Measurements from ENCODE around the gene ARVCF. TPM values are rescaled to one million over a fixed set of nuclear protein-coding genes. Genes with fewer than 3 reads are reported as not detected.
A peak's percentile ranks its signal among the peaks of the same experiment; 100 is the strongest.

ARVCF gene
- total RNA-seq, 1 donor from 2014 or later = 109 TPM

DNA sequence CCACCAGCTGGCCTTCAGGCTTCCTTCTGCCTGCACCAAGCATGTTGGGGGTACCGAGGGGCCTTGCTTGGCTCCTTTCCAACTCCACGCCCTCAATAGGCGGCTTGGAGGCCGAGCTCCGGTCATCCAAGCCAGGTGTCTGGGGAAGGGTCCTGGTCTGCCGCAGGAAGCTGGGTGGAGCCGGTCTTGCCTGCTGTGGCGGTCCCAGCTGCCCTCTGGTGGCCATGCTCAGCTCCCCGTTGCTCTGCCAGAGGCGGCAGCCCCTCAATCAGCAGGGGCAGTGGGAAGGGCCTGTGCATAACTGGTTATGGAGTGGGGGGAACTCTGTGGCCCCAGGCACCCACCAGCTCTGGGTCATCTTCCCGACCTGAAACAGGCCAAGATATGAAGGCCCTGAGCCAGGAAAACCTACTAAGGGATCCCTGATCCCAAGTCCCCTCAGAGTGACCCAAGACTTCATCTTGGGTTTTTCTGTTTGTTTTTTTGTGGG, 3.2 kb downstream of the ARVCF start:
- no peak overlapping the region for H3K4me3 ChIP-seq (ENCODE audit: low read depth, low read length)
- DNase-seq (ENCODE audit: low read depth) = no peak
- TF ChIP-seq, protein P1, sequence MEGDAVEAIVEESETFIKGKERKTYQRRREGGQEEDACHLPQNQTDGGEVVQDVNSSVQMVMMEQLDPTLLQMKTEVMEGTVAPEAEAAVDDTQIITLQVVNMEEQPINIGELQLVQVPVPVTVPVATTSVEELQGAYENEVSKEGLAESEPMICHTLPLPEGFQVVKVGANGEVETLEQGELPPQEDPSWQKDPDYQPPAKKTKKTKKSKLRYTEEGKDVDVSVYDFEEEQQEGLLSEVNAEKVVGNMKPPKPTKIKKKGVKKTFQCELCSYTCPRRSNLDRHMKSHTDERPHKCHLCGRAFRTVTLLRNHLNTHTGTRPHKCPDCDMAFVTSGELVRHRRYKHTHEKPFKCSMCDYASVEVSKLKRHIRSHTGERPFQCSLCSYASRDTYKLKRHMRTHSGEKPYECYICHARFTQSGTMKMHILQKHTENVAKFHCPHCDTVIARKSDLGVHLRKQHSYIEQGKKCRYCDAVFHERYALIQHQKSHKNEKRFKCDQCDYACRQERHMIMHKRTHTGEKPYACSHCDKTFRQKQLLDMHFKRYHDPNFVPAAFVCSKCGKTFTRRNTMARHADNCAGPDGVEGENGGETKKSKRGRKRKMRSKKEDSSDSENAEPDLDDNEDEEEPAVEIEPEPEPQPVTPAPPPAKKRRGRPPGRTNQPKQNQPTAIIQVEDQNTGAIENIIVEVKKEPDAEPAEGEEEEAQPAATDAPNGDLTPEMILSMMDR (conservative IDR thresholded peaks at IDR 0.05; ENCODE audit: low read depth, low read length) = peak; percentile 76

DNA sequence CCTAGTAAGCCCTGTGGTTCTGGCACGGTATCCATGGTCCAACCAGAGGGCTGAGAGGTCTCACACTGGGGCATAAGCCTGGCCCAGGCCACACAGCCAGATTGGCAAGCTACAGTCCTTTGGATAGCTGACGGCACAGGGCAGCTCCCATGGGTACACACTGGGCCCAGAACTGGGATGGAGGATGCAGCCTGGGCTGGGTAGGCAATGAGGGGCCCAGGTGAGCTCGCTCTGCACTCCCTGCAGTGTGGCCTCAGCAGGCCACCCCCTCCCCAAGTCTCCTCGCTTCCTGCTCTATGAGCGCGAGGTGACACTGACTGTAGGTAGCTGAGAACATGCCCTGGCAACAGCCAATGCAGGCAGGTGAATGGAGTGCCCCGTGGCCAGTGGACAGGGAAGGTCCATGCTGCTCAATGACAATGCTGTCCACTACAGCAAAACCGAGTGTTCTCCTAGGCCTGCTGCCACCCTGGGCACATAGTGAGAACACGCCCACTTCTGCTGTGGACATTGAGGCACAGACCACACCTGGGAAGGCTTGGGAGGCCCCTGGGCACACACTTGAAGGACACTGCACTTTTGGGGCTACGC, 3.8 kb downstream of the ARVCF start:
- TF ChIP-seq, protein P1 (conservative IDR thresholded peaks at IDR 0.05; ENCODE audit: low read depth, low read length) = no peak
- DNase-seq (ENCODE audit: low read depth) = no peak
- H3K4me3 ChIP-seq (ENCODE audit: low read depth, low read length) = no peak overlapping the region

DNA sequence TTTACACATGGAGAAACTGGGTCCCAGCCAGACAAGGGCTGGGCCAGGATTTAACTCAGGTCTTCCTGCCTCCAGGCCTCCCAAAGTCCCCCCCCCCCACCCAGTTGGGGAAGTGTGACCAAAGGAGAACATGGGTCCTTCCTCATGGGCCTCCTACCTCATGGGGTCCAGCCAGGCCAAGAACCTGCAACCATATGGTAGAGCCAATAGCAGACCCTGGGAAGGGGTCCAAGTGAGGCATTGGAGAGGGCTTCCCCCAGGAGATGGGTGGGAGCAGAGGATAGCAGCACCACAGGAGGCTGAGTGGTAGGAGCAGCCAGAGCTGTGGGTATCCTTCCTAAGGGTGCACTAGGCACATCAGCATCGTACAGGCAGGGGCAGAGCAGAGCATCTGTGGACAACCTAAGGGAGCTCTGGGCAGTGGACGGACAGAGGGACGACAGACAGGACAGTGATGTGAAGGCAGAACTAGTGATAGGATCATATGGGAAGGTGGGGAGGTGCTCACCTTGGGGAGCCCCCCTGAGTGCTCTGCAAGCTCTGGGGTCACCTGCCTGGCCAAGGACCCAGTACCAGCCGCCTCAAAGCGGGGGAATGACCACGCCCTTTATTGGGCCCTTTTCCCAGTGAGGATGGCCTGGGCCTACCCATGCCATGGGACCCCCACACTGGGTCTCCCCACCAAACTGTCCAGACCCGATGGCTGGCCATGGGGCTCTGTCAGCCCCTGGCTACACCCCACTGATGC, 4.5 kb downstream of the ARVCF start:
- H3K4me3 ChIP-seq (ENCODE audit: low read depth, low read length) = no peak overlapping the region
- TF ChIP-seq, protein P1 (conservative IDR thresholded peaks at IDR 0.05; ENCODE audit: low read depth, low read length) = no peak
- no peak for DNase-seq (ENCODE audit: low read depth)

DNA sequence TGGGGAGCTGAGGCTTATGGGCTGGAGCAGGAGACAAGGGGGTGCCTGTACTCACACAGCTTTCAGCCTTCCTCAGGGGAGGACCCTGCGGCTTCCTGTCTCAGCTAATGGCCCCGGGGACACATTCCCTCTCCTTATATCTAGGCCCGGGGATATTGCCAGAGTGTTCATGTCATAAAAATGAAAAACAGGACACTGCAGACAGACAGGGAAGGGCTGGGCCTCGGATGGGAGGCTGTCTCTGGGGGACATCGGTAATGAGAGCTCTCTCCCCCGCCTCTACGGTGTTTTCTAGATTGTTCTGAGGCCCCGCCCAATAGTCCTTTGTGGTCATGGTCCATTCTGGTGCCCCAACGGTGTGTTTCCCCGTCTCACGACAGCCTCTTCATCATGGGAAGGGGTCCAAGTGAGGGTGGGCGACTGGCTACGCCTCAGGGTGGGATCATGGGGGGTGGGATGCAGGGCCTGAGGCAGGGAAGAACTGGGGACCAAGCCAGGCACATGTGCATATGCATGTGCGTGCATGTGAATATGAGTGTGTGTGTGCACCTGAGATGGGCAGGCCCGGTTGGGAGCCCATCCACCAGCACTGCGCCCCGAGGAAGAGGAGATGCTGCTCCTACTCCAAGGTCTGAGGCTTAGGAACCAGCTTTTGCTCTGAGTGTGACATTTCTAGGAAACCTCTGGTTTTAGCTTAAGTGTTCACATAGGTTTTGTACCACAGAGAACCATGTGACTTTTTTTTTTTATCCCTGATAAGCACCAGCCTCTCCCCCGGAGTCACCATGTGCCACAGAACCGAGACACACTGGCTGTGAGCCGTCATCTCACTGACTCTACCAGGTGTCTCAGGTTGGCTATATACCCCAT, 5.3 kb downstream of the ARVCF start:
- DNase-seq (ENCODE audit: low read depth) = no peak
- TF ChIP-seq, protein P1 (conservative IDR thresholded peaks at IDR 0.05; ENCODE audit: low read depth, low read length) = no peak

DNA sequence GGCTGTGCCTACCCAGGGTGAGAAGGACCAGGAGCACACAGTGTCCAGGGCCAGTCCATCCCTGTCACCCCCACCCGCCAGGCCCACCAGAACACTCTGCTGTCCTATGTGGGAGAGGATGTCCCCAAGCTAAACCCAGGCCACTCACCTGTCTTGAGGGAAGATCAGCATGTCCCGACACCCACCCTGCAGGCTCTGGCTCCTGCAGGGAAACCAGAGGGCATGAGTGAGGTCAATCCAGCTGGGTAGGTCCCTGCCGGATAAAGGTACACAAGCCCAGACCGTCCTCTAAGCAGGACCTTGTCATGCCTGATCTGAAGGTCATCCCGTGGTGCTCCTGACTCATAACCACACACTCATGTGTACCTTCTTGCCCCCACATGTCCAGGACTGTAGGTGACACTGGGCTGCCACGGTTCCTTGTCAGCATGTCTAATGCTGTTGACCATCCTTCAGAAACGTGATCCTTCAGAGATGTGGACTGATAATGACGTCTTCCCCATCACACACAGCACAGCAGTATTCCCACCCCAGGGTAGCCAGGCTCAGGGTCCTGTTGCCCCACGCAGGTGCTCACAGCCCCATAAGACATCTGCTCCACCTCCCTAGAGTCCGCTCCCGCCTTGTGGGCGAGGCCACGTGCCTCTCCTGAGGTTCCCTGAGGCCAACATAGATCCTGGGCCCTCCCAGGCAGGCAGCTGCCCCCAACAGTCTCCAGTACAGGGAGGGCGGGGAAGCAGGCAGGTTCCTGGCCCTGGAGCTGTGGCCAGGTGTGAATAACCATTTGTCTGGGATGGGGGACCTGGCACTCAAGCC, 6.1 kb downstream of the ARVCF start:
- no peak for DNase-seq (ENCODE audit: low read depth)
- no peak overlapping the region for H3K4me3 ChIP-seq (ENCODE audit: low read depth, low read length)
- TF ChIP-seq, protein P1 (conservative IDR thresholded peaks at IDR 0.05; ENCODE audit: low read depth, low read length) = no peak

More for the DNA sequence above, 5.3 kb downstream of the ARVCF start:
- H3K4me3 ChIP-seq (ENCODE audit: low read depth, low read length) = no peak overlapping the region

DNA sequence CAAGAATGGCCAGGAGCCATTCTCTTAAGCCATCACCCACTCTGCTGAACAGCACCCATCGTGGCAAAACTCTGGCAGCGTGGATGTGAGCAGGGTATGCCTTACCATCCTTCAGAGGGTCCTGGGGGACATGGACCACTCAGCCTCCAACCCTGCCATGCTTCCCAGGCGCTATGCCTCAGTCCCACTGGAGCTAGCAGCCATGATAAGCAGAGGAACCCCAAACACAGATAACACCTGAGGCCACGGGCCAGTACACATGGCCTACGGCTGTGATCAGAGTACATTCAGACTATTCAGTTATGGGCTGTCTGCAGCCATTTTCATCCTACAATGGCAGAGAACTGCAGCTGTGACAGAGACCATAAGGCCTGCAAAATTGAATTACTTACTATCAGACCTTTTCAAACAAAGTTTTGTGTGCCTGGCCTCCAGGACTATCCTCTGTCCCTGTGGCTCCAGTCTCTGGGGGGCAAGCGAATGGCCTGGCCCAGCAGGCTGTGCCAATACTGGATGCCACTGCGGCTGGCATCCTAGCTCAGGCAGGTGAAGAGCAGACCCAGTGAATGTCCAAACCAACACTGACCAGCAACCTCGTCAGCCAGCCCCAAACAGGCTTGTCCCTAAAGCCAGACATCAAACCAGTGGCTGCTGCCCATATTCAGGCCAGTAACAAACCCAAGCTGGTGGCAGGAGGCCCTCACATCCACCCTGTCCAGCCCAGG, 6.9 kb downstream of the ARVCF start:
- H3K4me3 ChIP-seq (ENCODE audit: low read depth, low read length) = no peak overlapping the region
- no peak for DNase-seq (ENCODE audit: low read depth)
- TF ChIP-seq, protein P1 (conservative IDR thresholded peaks at IDR 0.05; ENCODE audit: low read depth, low read length) = no peak
